GM19023 (cell line): ENCODE data around the gene FOXI3.

Source experiments
- ATAC-seq: cut with Tn5 transposase; IDR thresholded peaks from one replicate; pipeline ENCODE4 v1.9.1; 2021; ENCODE audit warnings: mild to moderate bottlenecking, moderate library complexity; ENCODE audit not compliant: unreplicated experiment

Gene FOXI3

DNA sequence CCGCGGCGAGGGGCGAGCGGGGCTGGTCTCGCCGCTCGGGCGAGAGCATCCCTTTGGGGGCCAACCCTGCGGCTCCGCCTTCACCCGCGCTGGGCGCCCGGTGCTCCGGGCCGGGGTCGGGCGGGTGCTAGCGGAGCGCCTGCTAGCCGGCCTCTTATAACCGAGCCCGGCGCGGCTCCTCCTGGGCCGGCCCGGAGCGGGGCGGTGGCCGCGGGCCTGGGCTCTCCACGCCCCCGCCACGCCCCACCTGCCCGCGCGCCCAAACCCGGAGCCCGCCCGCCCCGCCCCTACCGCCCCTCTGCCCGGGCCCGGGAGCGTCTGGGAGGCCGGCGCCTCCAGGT lies at the start of gene FOXI3:
Gene FOXI3 (minus strand): TSS at position 129 of the 341 bp plus-strand sequence. CDS start 158 bp downstream, outside the sequence.
- ATAC-seq: peak; percentile 33

DNA sequence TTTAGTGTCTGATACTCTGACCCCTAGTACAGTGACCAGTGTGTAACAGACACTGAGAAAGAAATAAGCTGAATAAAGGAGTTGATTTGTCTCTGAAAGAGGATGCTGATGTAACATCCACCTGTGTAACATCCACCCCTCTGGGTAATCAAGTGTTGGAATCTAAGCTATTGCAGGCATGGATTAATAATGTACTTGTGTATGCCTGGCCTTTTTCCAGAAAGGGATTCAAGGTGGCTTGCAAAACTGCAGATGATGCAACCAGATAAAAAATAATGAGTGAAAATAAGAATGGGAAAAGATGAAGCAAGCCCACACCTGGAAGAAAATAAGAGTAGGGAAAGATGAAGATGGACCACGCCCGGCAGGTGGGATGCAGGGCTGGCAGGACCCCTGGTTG lies 48.2 kb upstream of the FOXI3 start:
- no peak for ATAC-seq

DNA sequence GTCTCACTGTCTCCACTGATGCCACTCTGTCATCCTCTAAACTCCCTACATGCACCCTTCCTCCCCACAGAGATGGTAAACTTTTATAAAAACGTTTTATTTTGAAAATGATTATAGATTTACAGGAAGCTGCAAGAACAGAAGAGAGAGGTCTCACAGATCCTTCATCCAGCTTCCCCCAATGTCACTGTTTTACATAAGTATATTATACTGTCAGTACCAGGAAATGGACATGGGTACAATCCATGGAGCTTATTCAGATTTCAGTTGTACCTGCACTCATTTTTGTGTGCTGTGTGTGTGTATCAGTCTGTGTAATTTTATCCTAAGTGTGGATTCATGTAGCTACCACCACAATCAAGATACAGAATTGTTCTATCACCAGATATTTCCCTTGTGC lies 46.7 kb upstream of the FOXI3 start:
- ATAC-seq: no peak

DNA sequence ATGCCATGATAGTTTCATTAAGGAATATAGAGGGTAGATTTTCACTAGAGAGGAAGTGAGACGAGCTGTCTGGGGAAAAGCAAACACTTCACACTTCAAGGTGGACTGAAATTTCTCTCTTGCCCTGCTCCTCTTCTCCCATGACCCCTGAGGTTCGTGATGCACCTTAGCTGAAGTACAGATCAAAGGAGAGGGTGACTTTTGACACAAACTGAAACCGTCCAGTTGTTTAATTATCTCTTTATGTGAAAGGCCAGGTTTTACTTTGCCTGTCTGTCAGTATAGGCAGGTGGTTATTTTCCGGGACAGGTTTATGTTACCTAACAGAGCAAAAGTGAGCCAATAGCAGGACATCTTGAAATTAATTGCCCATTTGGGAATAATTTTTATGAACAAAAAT lies 41.0 kb upstream of the FOXI3 start:
- no peak for ATAC-seq

DNA sequence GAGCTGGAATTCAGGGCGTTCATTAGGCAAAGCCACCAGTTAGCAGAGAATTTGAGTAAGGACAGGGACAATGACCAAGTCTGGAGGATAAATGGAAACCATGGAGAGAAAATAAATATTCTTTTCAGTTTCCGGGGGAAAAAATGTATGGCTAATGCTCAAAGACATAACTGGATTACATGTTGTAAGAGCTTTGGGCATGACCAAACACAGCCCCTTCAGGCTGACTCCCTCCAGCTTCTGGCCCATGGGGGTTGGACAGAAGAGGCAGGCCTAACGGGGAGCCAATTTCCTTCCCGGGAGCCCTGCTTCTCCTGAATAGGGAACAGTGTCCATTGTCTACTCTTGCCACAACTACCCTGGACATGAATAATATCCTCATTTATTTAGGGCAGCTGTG lies 39.5 kb upstream of the FOXI3 start:
- ATAC-seq: no peak

DNA sequence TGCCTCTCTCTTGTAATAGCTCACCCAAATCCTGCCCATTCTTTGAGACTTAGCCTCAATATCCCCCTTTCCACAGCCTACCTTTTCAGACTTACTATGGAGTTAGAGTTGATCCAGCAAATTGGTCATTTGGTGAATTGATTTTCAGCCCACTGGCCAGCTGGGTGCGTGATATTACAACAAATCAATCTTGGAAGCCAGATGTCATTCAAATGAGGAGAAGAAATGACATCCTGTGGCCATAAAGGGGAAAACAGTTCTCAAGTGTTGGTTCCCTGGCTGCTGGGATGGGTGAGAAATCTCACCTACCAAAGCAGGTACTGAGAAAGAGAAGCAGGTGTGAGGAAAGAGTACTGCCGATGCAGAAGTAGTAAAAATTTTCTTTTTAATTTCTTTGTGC lies 36.7 kb upstream of the FOXI3 start:
- no peak for ATAC-seq

DNA sequence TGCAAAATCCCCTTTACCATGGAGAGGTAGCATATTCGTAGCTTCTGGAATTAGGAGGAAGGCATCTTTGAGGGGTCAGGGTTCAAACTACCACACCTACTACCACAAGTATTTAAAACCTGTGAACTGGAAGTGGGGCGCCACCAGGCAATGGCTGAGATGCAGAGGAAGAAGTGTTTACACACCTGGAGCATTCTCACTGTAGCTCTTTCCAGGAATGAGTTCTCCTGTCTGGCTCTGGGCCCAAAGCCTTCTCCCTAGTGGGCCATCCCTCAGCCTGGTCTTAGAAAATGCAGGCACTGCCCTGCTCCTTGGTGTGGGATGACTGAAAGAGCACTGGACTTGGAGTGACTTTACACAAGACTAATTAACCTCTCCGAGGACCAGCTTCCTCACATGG lies 30.7 kb upstream of the FOXI3 start:
- ATAC-seq: no peak

DNA sequence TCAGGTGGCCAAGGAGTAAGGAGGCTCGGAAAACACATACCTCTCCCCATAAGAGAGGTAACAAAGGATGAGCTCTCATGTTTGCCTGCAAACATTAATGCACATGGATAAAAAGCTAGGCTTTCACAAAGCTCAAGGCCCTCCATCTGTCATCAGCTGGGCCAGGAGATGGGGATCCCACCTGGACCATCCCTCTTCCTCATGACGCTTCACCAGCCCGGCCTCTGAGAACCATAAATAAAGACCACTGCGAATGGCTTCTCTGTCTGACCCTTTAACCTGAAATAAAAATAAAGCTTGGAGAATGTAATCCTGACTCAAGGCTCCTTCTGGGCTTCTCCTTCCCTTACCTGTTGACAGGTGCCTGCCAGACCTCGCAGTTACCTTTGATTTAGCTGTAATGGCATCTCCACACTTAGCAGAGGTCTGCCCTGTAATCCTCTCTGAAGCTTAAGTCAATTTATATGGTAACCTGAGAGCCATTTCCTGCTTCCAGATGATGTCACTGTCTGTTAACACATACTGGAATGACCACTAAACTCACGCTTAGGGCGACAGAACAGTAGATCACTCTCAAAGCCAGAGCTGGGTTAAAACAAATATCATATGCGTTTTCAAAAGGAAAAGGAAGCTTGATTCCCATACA lies 29.3 kb upstream of the FOXI3 start:
- no peak for ATAC-seq

DNA sequence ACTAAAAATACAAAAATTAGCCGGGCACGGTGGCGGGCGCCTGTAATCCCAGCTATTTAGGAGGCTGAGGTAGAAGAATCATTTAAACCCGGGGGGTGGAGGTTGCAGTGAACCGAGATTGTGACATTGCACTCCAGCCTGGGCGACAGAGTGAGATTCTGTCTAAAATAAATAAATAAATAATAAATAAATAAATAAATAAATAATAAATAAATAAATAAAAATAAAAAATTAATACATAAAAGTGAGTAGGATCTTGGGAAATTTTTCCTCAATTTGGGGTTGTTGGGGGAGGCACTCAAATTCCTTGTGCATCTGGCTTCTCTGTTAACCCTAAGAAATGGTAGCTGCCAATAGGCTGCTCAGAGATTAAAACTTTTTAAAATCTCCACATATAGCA lies 20.3 kb upstream of the FOXI3 start:
- ATAC-seq: no peak

DNA sequence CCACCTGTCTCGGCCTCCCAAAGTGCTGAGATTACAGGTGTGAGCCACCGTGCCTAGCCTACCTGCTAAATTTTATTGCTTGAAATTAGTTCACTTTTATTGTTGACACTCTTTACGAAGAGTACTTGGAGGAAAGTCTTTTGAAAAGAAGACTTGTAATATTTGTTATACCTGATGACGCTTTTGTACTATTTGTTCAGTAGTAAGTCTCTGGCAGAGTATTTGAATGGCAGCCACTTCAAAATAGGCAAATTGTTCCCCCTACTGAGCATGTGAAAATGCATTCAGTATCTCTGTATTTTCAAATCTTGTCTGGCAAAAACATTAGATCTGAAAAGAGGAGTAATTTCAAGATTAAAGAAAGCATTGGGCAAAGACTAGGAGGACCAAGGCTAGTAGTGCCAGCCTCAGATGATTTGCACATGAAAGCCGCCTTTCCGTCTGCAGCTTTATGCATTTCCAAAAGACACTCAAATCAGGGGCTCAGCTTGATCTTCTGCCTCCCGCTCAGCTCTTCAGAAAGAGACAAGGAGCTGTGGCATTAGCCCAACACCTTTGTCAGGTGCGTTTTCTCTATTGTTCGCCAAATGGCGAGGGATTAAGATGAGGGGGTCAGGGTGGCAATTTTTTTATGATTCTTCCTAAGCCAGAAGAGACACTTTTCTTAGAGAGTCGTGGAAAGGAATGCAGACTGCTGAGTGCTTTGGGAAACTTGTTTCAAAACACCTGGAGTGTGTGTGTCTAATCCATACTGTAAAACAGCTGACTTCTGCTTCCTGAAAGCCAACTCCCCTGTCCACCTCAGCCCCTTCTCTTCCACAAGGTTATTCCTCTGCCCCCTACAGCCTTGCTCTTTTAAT lies 18.8 kb upstream of the FOXI3 start:
- no peak for ATAC-seq

DNA sequence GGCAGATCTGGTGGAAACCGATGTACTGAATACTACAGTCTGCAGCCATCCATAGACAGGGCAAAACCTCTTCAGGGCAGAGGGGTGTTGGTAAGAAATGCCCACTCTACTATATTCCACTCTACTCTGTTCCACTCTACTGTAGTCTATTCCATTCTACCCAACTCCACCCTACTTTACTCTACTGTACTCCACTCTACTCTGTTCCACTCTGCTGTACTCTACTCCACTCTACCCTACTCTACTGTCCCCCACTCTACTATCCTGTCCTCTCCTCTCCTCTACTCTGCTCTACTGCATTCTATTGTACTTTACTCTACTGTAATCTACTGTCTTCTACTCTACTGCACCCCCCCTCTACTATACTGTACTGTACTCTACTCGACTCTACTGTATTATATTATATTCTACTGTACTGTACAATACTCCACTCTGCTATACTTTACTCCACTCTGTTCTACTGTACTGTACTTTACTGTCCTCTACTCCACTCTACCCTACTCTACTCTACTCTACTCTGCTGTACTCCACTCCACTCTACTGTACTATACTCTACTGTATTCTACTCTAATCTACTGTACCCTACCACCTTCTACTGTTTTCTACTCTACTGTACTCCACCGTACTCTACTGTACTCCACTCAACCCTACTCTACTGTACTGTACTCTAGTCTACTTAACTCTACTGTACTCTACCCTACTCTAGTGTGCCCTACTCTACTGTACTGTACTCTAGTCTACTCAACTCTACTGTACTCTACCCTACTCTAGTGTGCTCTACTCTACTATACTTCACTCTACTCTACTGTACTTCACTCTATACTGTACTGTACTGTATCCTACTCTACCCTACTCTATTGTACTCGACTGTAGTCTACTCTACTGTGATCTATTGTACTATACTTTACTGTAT lies 17.0 kb upstream of the FOXI3 start:
- no peak for ATAC-seq

DNA sequence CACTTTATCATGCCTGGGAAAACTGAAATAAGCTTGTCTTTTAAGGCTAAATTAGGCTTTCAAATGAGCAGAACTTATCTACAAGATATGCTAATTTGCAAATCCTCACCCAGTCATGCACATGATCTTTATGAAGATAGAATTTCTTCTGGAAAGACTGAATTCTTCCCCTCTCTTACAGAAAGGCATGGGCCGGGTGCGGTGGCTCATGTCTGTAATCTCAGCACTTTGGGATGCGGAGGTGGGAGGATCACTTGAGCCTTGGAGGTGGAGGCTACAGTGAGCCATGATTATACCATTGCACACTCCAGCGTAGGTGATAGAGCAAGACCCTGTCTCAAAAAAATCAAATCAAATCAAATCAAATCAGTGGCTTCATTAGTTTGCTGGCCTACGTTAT lies 11.7 kb upstream of the FOXI3 start:
- no peak for ATAC-seq

DNA sequence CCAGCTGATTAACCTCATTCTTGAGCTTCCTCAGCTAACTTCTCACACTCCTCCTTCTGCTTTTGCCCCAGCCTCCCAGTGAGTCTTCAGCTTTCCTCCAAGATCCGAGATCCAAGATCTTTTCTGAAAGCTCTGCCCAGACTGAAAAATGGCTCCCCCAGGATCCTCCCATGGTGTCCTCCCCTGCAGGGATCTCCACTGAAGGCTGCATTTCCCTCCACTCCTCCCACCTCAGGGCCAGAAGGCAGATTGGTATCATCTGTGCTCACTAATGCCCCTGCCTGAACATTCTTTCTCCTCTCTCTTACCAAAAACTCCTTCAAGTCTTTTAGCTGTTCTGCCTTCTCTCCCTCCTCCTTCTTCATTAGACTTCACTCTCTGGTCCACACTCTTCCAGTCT lies 6.1 kb upstream of the FOXI3 start:
- no peak for ATAC-seq

DNA sequence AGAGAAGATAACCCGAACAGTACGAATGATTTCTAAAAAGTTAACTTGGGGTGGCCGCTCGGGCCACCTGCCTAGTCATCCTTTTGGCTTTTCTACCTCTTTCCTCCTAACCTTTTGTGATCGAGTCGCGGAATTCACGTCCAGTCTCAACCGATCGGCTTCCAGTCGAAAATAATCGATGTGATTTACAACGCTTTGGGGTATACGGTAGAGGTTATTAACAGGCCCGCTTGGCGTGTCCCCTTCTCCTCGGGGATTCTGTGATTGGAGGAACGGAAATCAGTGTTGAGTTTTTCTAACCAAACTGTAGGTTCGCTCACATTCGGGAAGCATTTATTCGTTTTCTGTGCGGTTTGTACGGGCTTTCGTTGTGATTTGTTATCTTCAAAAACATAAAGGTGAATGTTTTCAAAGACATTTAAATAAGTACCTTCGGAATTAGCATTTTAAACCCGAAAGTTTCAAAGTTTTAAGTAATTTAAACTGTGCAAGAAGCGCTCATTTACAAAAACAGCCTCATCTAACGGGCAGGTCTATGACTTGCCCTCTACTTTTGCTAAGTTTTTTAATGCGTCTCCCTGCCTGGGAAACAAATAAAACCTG lies 588 bp upstream of the FOXI3 start:
- ATAC-seq: no peak

DNA sequence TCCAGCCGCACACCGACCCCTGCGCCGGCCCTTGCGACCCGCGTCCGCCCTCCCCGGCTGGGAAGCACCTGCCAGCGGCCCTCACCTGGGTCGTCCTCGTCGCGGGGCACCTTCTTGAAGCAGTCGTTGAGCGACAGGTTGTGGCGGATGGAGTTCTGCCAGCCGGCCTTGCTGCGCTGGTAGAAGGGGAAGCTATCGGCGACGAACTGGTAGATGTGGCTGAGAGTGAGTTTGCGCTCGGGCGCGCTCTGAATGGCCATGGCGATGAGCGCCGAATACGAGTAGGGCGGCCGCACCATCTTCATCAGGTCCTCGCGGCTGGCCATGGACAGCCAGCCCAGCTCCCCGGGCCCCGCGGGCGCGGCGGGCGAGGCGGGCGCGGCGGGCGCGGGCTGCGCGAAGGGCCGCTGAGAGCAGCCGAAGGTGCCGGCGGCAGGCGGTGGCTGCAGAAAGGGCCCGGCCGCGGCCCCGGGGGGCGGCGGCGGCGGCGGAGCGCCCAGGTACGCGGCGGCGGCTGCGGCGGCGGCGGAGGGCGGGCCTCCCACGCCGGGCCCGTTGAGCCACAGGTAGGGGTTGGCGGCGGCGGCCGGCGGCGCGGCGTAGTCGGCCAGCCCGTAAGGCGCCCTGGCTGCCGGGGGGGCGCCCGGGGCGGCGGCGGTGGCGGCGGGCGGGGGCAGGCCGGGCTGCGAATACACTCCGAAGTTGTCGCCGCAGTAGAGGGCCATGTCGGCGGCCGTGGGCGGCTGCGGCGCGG lies 505 bp downstream of the FOXI3 start:
- ATAC-seq: peak; percentile 45

DNA sequence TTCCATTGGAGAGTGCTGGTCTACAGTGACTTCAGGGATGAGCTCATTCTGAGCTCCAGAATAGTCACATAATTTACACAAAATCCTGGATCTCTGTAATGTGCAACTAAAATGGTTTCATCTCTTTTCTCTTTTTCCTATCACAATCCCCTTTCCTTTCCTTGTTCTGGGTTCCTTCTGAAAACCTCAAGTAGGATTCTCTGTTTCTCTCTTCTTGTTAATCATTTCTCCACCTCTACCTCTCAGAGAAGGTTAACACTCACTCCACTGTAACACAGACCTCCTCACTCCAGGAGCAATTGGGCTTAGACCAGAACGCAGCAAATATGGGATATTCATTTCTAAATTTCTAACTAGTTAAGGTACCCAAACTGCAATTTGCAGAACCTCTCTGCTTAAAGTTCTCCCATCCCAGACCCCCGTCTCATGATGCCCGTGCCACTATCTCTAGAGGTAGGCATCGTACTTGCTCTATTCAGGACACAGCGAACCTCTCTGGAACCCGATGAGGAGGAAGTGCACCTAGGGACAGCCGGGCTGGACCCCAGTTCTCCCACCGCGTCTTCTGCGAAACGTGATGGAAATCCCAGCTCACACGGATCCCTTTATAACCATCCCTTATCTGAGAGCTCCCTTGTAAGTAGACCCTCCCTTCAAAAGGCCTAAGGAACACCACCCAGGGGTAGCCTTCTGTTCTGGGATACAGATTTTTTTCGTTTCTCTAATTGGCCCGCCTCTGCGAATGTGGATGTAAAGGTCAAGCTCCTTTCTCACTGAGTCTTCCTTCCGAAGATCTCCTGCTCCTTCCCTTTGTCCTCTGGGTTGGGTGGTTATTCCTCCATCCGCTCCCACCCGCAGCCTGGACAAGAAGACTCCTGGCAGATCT lies 1.3 kb downstream of the FOXI3 start:
- no peak for ATAC-seq

DNA sequence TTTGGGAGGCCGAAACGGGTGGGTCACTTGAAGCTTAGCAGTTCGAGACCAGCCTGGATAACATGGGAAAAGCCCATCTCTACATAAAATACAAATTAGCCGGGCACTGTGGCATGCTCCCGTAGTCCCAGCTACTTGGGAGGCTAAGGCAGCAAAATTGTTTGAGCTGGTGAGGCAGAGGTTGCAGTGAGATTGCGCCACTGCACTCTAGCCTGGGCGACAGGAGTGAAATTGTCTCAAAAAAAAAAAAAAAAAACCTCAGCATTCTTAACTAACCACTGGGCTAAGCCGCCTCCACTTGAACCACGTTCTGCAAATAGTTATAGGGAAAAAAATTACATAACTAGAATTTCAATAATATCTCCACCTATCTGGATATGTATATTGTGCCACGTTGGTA lies 2.3 kb downstream of the FOXI3 start:
- ATAC-seq: no peak

DNA sequence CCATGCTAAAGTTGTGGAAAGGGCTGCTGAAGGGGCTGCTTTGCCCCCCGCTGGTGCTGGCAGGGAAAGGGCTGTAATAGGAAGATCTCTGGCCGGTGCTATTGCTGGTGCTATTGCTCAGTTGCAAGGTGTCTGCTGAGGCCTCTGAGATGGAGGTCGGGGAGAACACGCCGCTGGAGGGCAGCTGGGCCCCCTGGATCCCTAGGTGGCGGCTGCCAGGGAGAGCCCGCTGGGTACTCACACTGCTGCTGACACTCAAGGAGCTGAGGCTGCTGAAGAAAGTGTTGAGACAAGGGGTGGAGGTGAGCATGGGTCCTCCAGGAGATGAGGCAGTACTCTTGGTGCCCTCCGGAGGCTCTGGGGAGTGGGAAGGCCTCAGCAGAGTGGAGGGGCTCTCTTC lies 4.2 kb downstream of the FOXI3 start:
- no peak for ATAC-seq

DNA sequence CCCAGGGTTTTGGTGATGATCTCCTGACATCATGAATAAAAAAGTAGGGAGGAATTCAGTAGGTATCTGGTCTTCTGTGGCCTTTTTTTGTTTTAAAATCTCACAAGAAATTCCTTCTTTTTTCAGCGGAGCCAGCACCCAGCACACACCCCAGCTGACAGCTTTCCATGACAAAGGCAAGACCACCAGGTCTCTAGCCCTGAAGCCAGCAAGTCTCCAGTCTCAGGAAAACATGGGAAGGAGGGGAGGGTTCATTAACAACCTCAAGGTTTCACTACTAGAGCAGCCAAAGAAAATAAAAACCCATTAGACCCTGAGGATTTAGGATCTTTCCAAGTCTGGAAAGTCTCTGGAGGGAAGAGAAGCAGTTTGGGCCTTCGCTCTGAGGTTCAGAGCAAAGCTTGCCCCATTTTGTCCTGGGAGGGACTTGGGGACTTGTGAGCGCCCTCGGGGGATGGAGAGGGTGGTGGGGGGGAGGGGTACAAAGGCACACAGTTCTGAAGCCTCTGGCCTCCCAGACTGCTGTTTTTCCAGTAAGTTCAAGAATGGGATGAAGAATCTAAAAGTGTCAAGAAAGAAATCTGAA lies 9.0 kb downstream of the FOXI3 start:
- ATAC-seq: no peak
